ENCODE measurements around the gene ST3GAL4. TPM values are rescaled to one million over a fixed set of nuclear protein-coding genes. Genes with fewer than 3 reads are reported as not detected.

Gene ST3GAL4
- total and polyA plus RNA-seq, 9 of the 15 experiments (the other 6 are each of a cell fraction or from before 2014, with no cell fraction given) = 0.27 to 22.9 (median 10.5) TPM

DNA sequence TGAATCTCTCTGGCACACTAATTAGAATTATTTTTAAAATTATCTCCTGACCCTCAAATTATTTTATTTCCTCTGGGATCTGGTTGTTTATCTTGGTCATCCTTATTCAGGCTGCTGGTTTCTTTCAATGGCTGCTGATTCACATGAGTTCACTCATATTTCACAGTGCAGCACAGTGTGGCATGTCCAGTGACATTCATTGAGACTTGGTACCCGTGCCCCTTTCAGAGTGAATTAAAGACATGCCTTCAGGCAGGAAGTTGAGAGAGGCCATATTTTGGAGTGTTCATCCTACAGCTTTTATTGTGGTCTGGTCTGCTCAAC, 38.1 kb upstream of the ST3GAL4 start:
- intact Hi-C loops (cut with micrococcal nuclease) = no loop called here
- Histone ChIP-seq H3K27ac (ENCODE audit: extremely low read depth, low read depth, low read length) (no peak overlapping the region), H3K9me3 (replicated peaks; ENCODE audit: control insufficient read depth, insufficient read depth, low read depth, low read length) (no peaks in the 10 kb centered on the region), H3K4me2 (ENCODE audit: insufficient read depth, low read length) (no peak overlapping the region), H2AFZ (ENCODE audit: low read depth, low read length) (no peak overlapping the region), H3K36me3 (ENCODE audit: control insufficient read depth, insufficient read depth, low read length) (no peaks in the 10 kb centered on the region), H3K27me3 (ENCODE audit: control insufficient read depth in 2 of 2, insufficient read depth in 2 of 2, low read length in 2 of 2) (no peaks in the 10 kb centered on the region), H3K4me1 (replicated peaks in 1 of 2; ENCODE audit: control insufficient read depth in 2 of 2, insufficient read depth in 2 of 2, low read length in 2 of 2) (no peaks in the 10 kb centered on the region; a peak in 2 of 5 replicates), H3K4me3 (no peak overlapping the region), H3K9me1 (ENCODE audit: control insufficient read depth, insufficient read depth, low read length) (no peaks in the 10 kb centered on the region), H3K9ac (ENCODE audit: insufficient read depth in 1 of 2, low read depth in 2 of 2, low read length in 2 of 2) (no peak overlapping the region), H3K79me2 (ENCODE audit: control insufficient read depth, insufficient read depth, low read length) (no peaks in the 10 kb centered on the region), H4K20me1 (replicated peaks; ENCODE audit: control insufficient read depth, insufficient read depth, low read length) (peaks cover 3% of the 10 kb centered on the region; the same call in 1 of the 2 replicates)
- WGBS (ENCODE audit: insufficient coverage, low coverage, missing lambda C conversion rate) = 77% methylated on average over 1 of the region's 1 CpG
- ChIA-PET CTCF (ENCODE audit: low intra/inter-chr PET ratio) (no interaction called here), POLR2A (interaction anchor here (1.5 kb wide), 1 partner anchor 10 kb away, joined by 5 read pairs; no protein-coding TSS in a partner anchor)
- no peak for FAIRE-seq
- in situ Hi-C loops (cut with MboI) = loop anchor here (25.0 kb wide), 2 partner anchors 95 to 670 kb away; no protein-coding TSS in a partner anchor
- no peak for ATAC-seq
- no peak for DNase-seq (ENCODE audit: extremely low read depth in 1 of 4, low spot score in 3 of 4)
- no TSS peak for BruUV-seq (replicated peaks)
- TF ChIP-seq EP300 (IDR thresholded peaks at IDR 0.05; ENCODE audit: low read length) (no peak), KLF1 (tag; IDR thresholded peaks at IDR 0.05) (no peak), ZNF717 (CRISPR knock-in tag; IDR thresholded peaks at IDR 0.05) (no peak), ZFPM2 (CRISPR knock-in tag; IDR thresholded peaks at IDR 0.05) (no peak), ZNF785 (CRISPR knock-in tag; IDR thresholded peaks at IDR 0.05) (no peak), MIER1 (IDR thresholded peaks at IDR 0.05; ENCODE audit: low read depth) (no peak), ARID2 (IDR thresholded peaks at IDR 0.05) (no peak), ZNF263 (CRISPR knock-in tag; IDR thresholded peaks at IDR 0.05; ENCODE audit: borderline replicate concordance) (no peak), ZNF217 (CRISPR knock-in tag; IDR thresholded peaks at IDR 0.05) (no peak), CCNT2 (IDR thresholded peaks at IDR 0.05; ENCODE audit: borderline replicate concordance, extremely low read depth, insufficient read length, low read depth, low read length) (no peak), PYGO2 (tag; IDR thresholded peaks at IDR 0.05) (no peak)

Data from K562 (cell line).